PFSK-1 (cell line): ENCODE results near the gene EP400.

Source experiments
- FOXP2 ChIP-seq: optimal IDR thresholded peaks from 2 replicates; pipeline ENCODE3; 2011; ENCODE audit warnings: borderline replicate concordance, control low read depth, inconsistent platforms; ENCODE audit not compliant: insufficient read depth; ENCODE audit errors: extremely low read length, extremely low read depth
- POLR2AphosphoS5 ChIP-seq: IDR thresholded peaks from 2 replicates; pipeline ENCODE4 v1.6.1; 2012; ENCODE audit warnings: low read depth, mild to moderate bottlenecking, control low read depth, low read length, moderate library complexity
- REST ChIP-seq, 2 experiments: IDR thresholded peaks; 2 replicates each; pipeline versions ENCODE4 v1.6.1 to v1.8.0; 2011 to 2012; ENCODE audit warnings: low read depth in 2 of 2, low read length in 2 of 2, control low read depth in 1 of 2, inconsistent platforms in 1 of 2, mild to moderate bottlenecking in 1 of 2, moderate library complexity in 1 of 2; ENCODE audit not compliant: insufficient read depth in 1 of 2
- SIN3A ChIP-seq: IDR thresholded peaks from 2 replicates; pipeline ENCODE4 v1.6.1; 2012; ENCODE audit warnings: mild to moderate bottlenecking, low read length, moderate library complexity, borderline replicate concordance; ENCODE audit not compliant: insufficient read depth
- TAF1 ChIP-seq: IDR thresholded peaks from 2 replicates; pipeline ENCODE4 v1.6.1; 2012; ENCODE audit warnings: low read length, control low read depth, borderline replicate concordance; ENCODE audit not compliant: insufficient read depth

Gene EP400

GRCh38 chr12:131919051-131919347 is 30.7 kb upstream of the EP400 start:
- TF ChIP-seq REST (IDR thresholded peaks at IDR 0.05; ENCODE audit: insufficient read depth in 1 of 2, low read depth in 2 of 2, low read length in 2 of 2) (no peak), FOXP2 (no peak)

GRCh38 chr12:131919366-131920156 is 30.2 kb upstream of the EP400 start:
- TF ChIP-seq REST (IDR thresholded peaks at IDR 0.05; ENCODE audit: insufficient read depth in 1 of 2, low read depth in 2 of 2, low read length in 2 of 2) (no peak), POLR2AphosphoS5 (no peak), FOXP2 (no peak), SIN3A (no peak), TAF1 (no peak)

- TF ChIP-seq POLR2AphosphoS5: no peak
- no peak for TF ChIP-seq SIN3A
- no peak for TF ChIP-seq FOXP2
Measured at GRCh38 chr12:131920157-131920508, 29.6 kb upstream of the EP400 start.

GRCh38 chr12:131920902-131921840 is 28.6 kb upstream of the EP400 start:
- TF ChIP-seq POLR2AphosphoS5 (no peak), SIN3A (no peak), REST (IDR thresholded peaks at IDR 0.05; ENCODE audit: insufficient read depth in 1 of 2, low read depth in 2 of 2, low read length in 2 of 2) (no peak), FOXP2 (no peak), TAF1 (no peak)

GRCh38 chr12:131921866-131922769 is 27.6 kb upstream of the EP400 start:
- TF ChIP-seq REST (IDR thresholded peaks at IDR 0.05; ENCODE audit: insufficient read depth in 1 of 2, low read depth in 2 of 2, low read length in 2 of 2): no peak
